GM12864 (cell line): ENCODE measurements around the gene IRF5.

Source experiments
- DNase-seq: peaks from one replicate; pipeline ENCODE4 v3.0.0-alpha.2; 2011; ENCODE audit warnings: low read depth
- H3K4me3 ChIP-seq: 2 replicates; pipeline ENCODE4 v1.5.1; 2011; ENCODE audit warnings: mild to moderate bottlenecking, low read depth, low read length, control low read depth
- TF ChIP-seq, protein P1 (sequence below): IDR thresholded peaks from 2 replicates; pipeline ENCODE4 v1.5.1; 2011; ENCODE audit warnings: low read depth, mild to moderate bottlenecking, moderate library complexity, low read length, control low read depth, inconsistent platforms; ENCODE audit errors: missing control alignments

The IRF5 gene

DNA sequence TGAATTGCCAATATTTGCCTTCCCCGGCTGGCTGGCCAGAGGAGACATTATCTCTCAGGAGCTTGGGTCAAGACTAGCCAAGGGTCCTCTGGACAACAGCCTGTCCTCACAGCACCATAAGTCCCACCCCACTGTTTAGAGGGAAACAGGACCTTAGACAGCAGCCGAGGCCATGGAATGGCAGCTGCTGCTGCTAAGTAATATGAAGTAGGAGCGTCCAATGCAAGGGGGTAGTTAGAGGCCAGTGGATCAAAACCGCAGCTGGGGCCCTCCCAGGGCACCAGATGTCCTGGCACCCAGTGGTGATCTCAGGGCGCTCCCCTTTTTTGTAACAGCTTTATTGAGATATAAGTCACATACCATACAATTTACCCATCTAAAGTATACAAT, 14.3 kb upstream of the IRF5 start:
- H3K4me3 ChIP-seq, result no peak overlapping the region
- DNase-seq, result no peak
- TF ChIP-seq, protein P1, sequence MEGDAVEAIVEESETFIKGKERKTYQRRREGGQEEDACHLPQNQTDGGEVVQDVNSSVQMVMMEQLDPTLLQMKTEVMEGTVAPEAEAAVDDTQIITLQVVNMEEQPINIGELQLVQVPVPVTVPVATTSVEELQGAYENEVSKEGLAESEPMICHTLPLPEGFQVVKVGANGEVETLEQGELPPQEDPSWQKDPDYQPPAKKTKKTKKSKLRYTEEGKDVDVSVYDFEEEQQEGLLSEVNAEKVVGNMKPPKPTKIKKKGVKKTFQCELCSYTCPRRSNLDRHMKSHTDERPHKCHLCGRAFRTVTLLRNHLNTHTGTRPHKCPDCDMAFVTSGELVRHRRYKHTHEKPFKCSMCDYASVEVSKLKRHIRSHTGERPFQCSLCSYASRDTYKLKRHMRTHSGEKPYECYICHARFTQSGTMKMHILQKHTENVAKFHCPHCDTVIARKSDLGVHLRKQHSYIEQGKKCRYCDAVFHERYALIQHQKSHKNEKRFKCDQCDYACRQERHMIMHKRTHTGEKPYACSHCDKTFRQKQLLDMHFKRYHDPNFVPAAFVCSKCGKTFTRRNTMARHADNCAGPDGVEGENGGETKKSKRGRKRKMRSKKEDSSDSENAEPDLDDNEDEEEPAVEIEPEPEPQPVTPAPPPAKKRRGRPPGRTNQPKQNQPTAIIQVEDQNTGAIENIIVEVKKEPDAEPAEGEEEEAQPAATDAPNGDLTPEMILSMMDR, result no peak

DNA sequence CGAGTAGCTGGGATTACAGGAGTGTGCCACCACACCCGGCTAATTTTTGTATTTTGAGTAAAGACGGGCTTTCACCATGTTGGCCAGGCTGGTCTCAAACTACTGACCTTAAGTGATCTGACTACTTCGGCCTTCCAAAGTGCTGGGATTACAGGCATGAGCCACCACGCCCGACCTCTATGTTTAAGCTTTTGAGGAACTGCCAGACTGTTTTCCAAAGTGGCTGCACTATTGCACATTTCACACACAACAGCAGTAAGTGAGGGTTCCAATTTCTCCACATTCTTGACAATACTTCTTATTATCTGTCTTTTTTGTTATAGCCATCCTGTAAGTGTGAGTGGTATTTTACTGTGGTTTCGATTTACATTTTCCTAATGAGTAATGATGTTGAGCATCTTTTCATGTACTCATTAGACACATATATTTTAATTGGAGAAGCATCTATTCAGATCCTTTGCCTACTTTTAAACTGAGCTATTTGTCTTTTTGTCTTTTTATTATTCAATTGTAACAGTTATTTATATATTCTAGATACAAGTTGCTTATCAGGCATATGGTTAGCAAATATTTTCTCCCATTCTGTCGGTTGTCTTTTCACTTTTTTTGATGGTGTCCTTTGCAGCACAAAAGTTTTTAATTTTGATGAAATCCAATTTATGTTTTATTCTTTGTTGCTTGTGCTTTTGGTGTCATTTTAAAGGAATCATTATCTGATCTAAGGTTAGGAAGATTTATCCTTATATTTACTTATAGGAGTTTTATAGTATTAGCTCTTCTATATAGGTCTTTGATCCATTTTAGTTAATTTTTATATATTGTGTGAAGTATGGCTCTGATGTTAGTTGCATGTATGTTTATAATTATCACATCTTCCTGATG, 12.8 kb upstream of the IRF5 start:
- DNase-seq, result no peak
- no peak overlapping the region for H3K4me3 ChIP-seq
- TF ChIP-seq, protein P1, result no peak

DNA sequence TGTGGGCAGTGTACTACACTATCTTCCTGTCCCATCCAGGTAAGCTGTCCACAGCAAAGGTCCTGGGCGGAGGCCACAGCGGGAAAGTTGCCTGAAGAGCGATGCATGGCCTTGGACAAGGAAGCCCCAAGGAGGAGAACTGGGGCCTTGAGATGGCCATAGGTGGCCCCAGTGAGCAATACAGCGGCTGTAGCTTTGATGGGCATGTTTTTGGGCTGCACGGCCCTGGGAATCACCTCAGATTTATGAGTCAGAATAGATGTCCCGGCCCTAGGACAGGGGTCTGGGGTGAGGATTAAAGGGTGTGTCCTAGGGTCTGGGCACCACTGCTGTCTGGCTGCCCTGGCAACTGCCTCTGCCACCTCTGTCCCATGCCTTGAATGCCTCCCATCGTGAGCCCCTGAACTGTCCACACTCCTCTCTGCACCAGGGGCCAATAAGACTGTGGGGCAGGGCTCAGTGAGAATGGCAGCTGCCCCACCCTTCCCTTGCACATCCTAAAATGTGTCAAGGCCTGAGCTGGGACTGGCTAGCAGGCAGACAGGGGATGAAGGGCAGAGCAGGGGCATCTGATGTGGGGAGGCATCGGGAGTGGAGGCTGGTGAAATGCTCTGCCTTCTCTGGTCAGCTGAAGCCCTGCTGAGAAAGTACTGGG, 9.4 kb upstream of the IRF5 start:
- TF ChIP-seq, protein P1, result peak; percentile 5
- H3K4me3 ChIP-seq, result no peak overlapping the region
- DNase-seq, result no peak

DNA sequence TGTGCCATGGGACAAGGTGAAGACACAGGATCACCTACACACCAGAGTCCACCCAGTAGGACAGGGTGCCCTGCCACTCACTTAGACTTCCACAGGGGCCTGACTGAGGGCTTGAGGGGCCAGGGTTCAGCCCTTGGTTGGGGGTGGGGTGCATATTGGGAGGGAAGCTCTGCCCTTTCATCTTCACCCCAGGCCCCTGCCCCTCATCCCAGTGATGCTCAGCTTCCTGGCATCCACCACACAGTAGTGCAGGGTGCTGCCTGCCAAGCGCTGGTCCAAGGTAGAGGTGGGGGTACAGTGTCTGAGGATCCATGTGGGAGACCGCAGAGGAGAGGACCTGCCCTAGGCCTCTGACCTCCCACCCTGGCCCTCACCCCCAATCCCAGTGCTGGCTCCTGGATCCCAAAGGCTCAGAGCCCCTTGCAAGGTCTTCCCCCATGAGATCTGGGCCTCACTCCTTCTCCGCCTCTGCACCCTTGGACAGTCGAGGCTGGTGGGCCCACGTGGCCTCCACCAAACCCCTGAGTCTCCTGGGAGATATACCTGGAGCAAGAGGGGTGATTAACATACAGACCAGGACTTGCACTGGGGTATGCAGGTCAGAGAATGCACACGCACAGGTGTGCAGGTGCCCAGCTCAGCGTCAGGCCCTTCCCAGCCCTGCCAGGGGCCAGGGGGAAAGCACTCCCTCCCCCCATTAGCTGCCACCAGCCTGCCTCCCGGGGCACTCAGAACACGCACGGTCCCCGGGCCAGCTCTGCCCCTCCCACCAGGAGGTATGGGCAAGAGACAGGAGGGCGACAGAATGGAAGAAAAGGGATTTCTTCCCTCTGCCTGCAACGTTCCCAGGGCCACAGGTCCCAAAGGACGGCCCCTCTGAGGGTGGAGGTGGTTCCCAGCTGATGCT, 8.6 kb upstream of the IRF5 start:
- TF ChIP-seq, protein P1, result no peak
- no peak overlapping the region for H3K4me3 ChIP-seq
- DNase-seq, result no peak

DNA sequence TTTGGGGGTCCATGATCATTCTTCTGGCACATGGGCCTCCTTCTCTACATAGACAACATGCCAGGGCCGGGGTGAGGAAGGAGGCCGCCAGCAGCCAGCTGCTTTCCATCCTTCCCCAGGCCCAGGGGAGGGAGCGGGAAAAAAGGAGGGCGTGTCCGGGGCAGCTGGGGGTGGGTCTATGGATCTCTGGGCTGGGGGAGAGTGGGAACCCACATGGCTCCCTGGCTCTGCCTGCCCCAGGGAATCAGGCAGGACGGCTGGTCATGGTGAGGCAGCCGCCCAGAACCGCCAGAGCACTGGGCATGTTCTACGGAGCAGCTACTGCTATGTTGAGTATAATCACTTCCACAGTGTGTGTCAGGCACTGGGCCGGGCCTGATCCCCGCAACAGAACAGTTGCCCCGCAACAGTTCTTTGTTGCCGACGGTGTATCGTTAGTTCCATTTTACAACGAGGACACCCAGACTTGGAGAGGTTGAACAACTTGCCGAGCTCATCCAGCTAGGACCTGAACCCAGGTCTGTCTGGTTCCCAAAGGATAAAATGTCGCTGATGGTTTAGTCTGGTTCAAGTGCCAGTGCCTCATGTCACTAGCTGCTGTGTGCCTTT, 6.4 kb upstream of the IRF5 start:
- H3K4me3 ChIP-seq, result no peak overlapping the region
- DNase-seq, result no peak
- TF ChIP-seq, protein P1, result no peak
